SK-MEL-5 (cell line): ENCODE data around the gene CCNB1. TPM values are rescaled to one million over a fixed set of nuclear protein-coding genes. Genes with fewer than 3 reads are reported as not detected.
"Not testable (repeated sequence)": the region's sequence is repeated elsewhere in the genome, so short reads cannot be mapped to it uniquely, and the experiment has no call there.

Experiments
- DNase-seq: peaks from one replicate; pipeline ENCODE4 v3.0.0-alpha.2; 2016; ENCODE audit warnings: low read depth, low spot score
- in situ Hi-C: cut with HindIII; loops from 2 replicates; pipeline ENCODE4 v1.10.0; 2016; ENCODE audit warnings: low sequenced_read_pairs, high pct_unique_total_duplicates, low pct_unique_long_range_greater_than_20kb
- polyA plus RNA-seq, 2 experiments: library from polyadenylated mRNA; depleted of rRNA; stranded (reverse); fragments of >200 nt; gene quantifications; 2 replicates each; pipeline ENCODE4 v1.2.3, GENCODE V29; 2015
- total RNA-seq: library from RNA; depleted of rRNA; stranded (reverse); fragments of >200 nt; shearing (Covaris generic); gene quantifications from 2 replicates; pipeline ENCODE4 v1.2.3, GENCODE V29; 2014; rRNA removed

CCNB1 gene
- total RNA-seq, result 114 and 123 TPM in 2 replicates
- 88.0 and 115 TPM in 2 replicates for polyA plus RNA-seq (2015; cell fraction: cytosol; rRNA removed)
- 62.6 and 96.2 TPM in 2 replicates for polyA plus RNA-seq (2015; cell fraction: nucleus; rRNA removed)

GRCh38 chr5:69166686-69167492 is at the start of gene CCNB1:
TSS of gene CCNB1 (plus strand) at chr5:69167150. CDS start at chr5:69167263, 113 bp downstream.
- peak; percentile 98 for DNase-seq
- in situ Hi-C loops, result no loop called here

- DNase-seq, result no peak
- in situ Hi-C loops, result no loop called here
Observed at GRCh38 chr5:69129413-69129812, 37.5 kb upstream of the CCNB1 start.

DNA sequence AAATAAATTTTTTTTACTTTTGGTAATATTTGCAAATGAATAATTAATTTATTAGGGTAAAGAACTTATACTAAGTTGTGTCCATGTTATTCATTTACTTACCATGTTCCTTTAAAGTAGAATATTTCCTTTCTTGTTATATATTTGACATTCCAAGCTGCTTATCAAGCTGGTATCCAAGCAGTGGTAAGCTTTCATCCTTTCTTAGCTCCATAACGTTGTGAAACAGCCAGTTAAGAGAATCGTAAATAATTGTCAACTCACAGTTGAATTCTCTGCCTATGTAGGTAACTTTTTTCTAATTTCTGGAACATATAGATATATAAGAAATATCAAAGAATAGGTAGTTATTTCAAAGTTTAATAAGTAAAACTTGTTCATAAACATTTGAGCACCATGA is 36.7 kb upstream of the CCNB1 start:
- DNase-seq, result no peak
- in situ Hi-C loops, result no loop called here

DNA sequence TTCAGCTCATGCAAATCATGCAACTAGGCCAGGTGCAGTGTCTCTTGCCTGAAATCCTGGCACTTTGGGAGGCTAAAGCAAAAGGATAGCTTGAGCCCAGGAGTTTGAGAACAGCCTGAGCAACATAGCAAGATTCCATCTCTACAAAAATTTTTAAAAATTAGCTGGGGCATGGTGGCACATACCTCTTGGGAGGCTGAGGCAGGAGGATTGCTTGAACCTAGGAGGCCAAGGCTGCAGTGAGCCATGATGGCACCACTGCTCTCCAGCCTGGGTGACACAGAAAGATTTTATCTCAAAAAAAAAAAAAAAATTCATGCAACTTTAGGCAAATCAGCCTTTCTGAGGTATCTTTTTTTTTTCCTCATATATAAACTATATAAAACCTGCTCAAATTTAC is 35.6 kb upstream of the CCNB1 start:
- no peak for DNase-seq
- in situ Hi-C loops, result no loop called here

DNA sequence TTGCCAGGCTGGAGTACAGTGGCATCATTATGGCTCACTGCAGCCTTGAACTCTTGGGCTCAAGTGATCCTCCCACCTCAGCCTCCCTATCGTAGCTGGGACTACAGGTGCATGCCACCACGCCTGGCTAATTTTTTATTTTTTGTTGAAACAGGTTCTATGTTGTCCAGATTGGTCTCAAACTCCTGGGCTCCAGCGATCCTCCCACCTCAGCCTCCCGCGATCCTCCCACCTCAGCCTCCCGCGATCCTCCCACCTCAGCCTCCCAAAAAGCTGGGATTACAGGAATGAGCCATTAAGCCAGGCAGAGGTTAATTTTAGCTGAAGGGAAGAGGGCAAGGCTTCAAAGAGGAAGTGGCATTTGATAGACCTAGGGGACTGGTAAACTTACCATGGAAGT is 32.8 kb upstream of the CCNB1 start:
- no peak for DNase-seq
- in situ Hi-C loops, result no loop called here

DNA sequence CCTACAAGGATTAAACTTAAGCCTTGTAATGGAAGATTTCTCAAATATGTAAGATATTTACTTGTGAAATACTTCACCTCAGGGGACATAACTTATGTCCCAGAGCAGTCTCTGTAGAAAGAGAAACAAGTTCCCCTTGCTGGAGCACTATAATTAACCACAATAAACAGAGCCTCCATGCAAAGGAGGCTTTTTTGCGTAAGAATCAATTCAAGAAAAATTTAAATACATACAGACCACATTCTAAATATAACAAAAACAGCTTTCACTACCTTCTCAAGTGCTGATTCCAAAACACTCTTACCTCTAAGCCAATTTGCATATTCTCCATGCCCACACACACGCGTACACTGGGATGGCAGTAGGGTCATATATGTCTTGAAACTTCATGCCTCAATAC is 30.7 kb upstream of the CCNB1 start:
- in situ Hi-C loops, result no loop called here
- no peak for DNase-seq

- DNase-seq, in situ Hi-C loops: not testable (repeated sequence)
Observed at GRCh38 chr5:69137208-69137607, 29.7 kb upstream of the CCNB1 start.

DNA sequence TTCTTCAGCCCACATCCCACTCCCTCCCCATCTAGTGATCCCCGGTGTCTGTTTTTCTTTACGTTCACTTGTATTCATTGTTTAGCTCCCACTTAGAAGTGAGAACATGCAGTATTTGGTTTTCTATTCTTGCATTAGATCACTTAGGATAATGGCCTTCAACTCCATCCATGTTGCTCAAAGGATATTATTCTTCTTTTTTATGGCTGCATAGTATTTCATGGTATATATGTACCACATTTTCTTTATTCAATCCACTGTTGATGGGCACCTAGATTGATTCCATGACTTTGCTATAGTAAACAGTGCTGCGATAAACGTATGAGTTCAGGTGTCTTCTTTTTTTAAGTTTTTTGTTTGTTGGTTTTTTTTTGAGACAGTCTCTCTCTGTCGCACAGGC is 29.1 kb upstream of the CCNB1 start:
- no peak for DNase-seq
- in situ Hi-C loops, result no loop called here

DNA sequence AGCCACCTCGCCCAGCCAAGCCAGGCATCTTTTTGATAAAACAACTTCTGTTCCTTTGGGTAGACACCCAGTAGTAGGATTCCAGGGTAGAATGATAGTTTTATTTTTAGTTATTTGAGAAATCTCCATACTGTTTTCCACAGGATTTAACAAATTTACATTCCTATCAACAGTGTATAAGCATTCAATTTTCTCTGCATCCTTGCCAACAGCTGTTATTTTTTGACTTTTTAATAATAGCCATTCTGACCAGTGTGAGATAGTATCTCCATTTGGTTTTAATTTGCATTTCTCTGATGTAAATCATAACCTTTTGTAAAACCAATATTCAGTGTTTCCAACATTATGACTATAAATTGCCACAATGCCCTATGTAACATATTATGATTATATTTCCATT is 28.2 kb upstream of the CCNB1 start:
- in situ Hi-C loops, result no loop called here
- no peak for DNase-seq

DNA sequence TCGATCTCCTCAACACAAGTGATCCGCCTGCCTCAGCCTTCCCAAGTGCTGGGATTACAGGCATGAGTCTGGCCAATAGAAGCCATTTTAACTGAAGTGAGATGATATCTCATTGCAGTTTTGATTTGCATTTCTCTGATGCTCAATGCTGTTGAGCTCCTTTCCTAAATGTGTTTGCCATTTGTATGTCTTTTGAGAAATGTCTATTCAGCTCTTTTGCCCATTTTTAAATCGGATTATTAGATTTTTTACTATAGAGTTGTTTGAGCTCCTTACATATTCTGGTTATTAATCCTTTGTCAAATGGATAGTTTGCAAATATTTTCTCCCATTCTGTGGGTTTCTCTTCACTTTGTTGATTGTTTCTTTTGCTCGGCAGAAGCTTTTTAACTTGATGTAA is 26.7 kb upstream of the CCNB1 start:
- DNase-seq, in situ Hi-C loops: not testable (repeated sequence)

DNA sequence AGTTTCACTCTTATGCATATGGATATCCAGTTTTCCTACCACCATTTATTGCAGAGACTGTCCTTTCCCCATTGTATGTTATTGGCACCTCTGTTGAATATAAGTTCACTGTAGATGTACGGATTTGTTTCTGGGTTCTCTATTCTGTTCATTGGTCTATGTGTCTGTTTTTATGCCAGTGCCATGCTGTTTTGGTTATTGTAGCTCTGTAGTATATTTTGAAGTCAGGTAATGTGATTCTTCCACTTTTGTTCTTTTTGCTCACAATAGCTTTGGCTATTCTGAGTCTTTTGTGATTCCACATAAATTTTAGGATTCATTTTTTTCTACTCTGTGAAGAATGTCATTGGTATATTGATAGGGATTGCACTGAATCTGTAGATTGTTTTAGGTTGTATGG is 26.1 kb upstream of the CCNB1 start:
- in situ Hi-C loops, result no loop called here
- DNase-seq, result no peak

GRCh38 chr5:69148576-69148975 is 18.4 kb upstream of the CCNB1 start:
- DNase-seq, in situ Hi-C loops: not testable (repeated sequence)

DNA sequence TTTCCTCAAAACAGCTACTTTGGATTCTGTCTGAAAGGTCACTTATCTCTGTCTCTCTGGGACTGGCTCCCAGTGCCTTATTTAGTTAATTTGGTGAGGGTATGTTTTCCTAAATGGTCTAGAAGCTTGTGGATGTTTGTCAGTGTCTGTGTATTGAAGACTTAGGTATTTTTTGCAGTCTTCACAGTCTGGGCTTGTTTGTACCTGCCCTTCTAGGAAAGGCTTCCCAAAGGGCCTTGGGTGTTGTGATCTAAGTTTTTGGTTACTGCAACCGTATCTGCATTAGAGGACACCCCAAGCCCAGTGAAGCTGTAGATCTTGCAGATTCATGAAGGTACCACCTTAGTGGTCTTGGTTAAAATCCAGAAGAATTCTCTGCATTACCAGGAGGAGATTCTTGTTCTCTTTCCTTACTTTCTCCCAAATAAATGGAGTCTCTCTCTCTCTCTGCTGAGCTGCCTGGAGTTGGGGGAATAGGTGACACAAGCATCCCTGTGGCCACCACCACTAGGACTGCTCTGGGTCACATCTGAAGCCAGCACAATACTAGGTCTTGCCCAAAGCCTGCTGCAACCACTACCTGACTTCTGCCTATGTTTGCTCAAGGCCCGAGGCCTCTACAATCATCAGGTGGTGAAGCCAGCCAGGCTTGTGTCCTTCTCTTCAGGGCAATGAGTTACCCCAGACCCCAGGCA is 17.8 kb upstream of the CCNB1 start:
- in situ Hi-C loops, result no loop called here
- no peak for DNase-seq

GRCh38 chr5:69149676-69150010 is 17.3 kb upstream of the CCNB1 start:
- DNase-seq, result no peak
- in situ Hi-C loops, result no loop called here

DNA sequence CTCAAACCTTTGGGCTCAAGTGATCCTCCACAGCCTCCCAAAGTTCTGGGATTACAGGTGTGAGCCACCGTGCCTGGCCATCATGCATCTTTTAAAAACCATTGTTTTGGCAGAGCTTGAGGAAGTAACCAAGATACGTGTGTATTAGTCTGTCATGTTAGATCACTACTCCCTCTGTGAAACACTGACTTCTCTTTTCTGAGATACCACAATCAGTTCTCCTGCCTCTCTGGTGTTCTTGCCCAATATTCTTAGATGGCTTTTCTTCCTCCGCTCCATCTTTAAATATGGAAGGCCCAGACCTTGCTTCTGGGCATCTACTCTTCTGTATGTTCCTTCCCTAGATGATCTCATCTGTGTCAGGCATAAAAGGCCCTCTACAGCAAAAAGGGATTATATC is 14.2 kb upstream of the CCNB1 start:
- DNase-seq, result no peak
- in situ Hi-C loops, result no loop called here

- DNase-seq, result no peak
- in situ Hi-C loops, result no loop called here
Observed at GRCh38 chr5:69156456-69156855, 10.5 kb upstream of the CCNB1 start.

DNA sequence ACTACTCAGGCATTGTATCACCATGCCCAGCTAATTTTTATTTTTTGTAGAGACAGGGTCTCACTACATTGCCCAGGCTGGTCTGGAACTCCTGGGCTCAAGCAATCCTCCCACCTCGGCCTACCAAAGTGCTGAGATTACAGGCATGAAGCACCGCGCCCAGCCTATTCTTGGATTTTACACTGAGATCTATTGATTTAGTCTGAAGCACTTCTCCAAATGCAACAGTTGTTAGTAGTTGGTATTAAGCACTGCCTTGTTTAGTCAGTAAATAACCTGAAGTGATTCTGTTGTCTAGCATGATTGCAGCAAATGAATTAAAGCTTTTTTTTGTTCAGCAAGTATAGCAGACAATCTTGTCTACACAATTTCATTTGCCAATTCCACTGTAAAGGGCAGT is 8.9 kb upstream of the CCNB1 start:
- in situ Hi-C loops, result no loop called here

DNA sequence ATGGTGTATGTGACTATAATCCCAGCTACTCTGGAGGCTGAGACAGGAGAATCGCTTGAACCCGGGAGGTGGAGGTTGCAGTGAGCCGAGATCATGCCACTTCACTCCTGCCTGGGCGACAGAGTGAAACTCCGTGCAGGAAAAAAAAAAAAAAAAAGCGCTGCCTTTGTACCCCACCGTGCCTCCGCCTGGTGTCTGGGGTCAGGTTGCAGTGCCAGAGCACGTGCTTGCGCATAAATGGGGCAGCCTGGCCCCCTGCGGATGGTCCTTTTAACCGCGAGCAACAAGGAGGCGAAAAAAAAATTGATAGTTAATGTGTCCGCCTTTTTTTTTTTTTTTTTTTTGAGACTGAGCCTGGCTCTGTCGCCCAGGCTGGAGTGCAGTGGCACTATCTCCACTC is 6.3 kb upstream of the CCNB1 start:
- DNase-seq, result no peak
- in situ Hi-C loops, result no loop called here

More for the DNA sequence above, 8.9 kb upstream of the CCNB1 start:
- DNase-seq, result no peak

GRCh38 chr5:69167493-69167855 is 524 bp downstream of the CCNB1 start:
- in situ Hi-C loops, result no loop called here
- no peak for DNase-seq
